ENCODE measurements around the gene CABP1.

GRCh38 chr12:120710805-120711296 lies 70.4 kb downstream of the CABP1 start:
- TF ChIP-seq CTCF (conservative IDR thresholded peaks at IDR 0.05), result no peak
- no peak for TF ChIP-seq EZH2 (IDR thresholded peaks at IDR 0.05; ENCODE audit: low read depth)
